Frontal cortex (tissue), 4 donors: Measurements from ENCODE around the gene CSNK1D. TPM values are rescaled to one million over a fixed set of nuclear protein-coding genes. Genes with fewer than 3 reads are reported as not detected.

Experiments
- DNase-seq, 2 donors: peaks; one replicate each; pipeline ENCODE4 v3.0.0; 2012; ENCODE audit warnings: low spot score in 2 of 2
- FAIRE-seq: peaks from 2 replicates; lab custom pipeline; 2012; peaks lifted over from hg19 to GRCh38; lab: Jason Lieb, UNC
- total RNA-seq: library from RNA; depleted of rRNA; stranded (reverse); fragments of >200 nt; gene quantifications from one replicate; pipeline ENCODE4 v1.2.3, GENCODE V29; 2014
- donor health status: control.
- donor health status: control.
- donor health status: control.

CSNK1D gene
- total RNA-seq, 1 donor from 2014 or later, result 22.8 TPM

DNA sequence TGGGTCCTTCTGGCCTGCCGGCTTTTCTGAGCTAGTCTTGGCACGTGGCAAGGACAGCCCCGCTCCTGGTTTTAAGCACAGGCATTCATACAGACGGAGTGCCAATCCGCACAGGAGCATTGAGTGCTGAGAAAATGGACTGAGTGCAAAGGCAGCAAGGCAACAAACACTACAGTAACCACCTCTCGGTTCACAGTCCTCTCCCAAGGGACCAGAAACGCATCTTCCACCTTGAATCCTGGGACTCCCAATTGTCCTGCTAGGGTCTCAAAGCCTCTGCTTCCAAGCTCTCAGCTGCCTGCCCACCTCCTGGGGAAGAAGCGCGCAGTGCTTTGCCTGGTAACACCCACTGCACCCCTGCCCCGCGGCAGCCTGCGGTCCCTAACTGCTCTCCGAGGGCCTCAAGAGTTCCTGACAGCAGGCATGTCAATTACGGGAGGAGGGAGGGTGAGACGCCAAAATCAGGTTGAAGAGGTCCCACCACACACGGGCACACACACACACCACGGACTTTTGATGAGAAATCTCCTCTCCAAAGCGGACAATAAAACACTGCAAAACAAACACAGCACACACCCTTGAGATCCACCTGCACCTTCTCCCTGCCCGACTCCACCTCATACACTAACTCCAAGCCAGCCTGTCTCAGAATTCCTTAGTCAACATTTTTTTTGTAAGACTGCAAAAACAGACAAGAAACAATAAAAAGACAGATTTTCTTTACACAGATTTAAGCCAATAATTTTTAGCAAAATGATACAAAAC lies 29.7 kb downstream of the CSNK1D start:
- peak in 1 of 2 donors; percentile 8 for DNase-seq
- no peak for FAIRE-seq

DNA sequence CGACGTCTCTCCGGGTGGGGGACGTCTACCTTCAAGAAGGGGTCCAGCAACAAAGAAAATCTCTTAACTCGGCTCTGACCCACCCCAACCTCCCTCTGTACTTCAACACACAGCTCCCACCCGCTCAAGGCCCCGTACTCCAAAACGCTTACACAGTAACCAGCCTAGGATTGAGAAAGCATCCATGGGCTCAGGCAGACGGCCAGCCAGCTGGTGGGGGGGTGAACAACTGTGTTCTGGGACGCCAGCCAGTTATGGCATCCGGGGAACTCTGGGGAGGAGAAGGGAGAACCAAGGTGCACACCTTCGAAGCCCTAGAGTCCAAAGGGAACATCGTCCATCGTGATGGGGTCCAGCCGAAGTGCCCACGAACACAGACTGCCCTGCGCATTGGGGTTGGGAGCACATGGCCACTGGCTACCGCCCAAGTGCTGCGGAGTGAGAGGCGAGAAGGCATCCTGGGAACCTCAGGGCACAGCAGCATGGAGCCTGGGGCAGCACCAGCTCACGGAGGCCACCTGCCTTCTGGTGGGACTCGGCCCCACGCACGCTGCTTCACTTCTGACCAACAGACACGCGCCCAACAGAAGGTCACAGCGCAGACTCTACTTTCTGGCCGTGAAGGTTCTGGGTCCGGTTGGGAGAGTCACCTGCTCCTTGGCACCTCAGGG lies 30.4 kb downstream of the CSNK1D start:
- FAIRE-seq (no peak), DNase-seq (peak; percentile 58 to 75)

DNA sequence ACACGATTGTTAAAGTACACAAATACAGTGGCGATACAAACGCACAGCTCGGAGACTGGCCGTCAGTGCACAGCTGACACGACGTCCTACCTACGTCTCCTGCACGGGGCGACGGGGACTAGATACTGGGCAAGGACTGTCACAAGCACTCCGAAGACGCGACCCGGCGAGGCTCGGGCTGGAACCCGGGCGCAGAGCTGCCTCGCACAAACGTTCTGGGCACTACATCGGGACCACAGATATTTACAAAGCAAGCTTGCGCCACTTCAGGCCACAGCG lies 30.9 kb downstream of the CSNK1D start:
- no peak for FAIRE-seq
- no peak for DNase-seq

DNA sequence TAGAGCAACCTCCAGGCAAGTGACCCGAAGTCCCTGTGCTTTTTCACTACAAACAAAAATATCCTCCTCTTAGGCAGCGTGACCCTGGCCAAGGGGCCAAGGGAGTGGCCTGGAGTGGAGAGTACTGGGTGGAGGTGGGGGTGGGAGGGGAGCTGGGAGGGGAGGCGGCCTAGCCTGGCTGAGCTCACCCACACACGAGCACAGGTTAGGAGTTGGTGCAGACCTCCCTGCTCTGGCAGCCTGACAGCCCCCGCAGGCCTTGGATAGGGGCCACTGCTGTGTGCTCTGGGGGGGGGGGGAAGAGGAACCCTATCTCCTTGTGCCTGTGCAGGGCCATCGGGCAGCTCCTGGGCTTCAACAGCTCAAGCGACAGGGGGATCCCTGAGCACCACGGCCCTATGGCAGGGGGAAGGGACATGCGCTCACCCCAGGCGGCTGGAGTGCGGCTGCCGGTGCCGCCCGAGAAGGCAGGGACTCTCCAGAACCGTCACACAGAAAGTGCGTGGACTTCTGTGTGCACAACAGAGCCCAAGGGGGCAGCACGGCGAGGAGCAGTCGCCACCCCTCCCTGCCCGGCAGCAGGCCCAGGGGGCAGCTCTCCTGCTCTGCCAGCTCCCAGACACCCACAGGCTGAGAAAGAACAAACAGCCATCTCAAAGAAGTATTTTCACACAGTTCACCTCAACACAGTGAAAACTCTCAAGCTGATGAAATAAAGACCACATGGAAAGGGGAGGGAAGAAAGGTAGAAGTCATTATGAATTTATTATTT lies 31.4 kb downstream of the CSNK1D start:
- peak in 1 of 2 donors; percentile 36 for DNase-seq

DNA sequence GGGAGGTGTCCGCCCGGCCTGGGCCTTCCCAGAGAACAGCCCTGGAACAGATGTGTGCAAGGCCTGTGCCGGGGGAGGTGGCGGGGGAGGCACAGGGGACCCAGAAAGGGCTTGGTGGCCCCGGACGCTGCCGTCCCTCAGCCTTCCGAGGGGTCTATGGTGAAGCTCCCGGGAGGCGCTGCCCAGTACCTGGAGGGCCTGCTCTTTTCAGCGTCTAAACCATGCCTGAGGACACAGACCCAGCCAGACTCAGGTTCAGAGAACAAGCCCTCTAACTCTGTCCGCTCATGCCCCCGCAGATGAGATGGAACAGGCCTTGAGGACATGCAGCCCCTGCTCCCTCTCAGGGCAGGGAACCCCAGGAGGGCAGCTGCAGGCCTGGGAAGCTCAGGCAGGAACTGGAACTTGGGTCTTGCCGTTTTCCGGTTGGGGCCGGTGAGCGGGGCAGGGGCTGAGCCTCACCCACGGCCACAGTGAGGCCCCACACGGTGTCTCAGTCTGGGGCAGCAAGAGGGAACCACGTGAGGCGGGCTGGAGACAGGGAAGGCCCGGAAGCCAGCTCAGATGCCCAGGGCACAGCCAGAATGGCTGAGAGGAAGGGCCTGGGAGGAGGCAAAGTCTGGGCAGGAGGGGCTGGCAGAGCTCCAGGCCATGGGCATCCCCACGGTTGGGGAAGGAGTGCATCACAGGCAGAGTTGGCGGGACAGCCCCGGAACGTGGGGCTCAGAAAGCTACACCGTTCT lies 32.1 kb downstream of the CSNK1D start:
- peak in 1 of 2 donors; percentile 51 for DNase-seq

More for the DNA sequence above, 31.4 kb downstream of the CSNK1D start:
- FAIRE-seq, result no peak

DNA sequence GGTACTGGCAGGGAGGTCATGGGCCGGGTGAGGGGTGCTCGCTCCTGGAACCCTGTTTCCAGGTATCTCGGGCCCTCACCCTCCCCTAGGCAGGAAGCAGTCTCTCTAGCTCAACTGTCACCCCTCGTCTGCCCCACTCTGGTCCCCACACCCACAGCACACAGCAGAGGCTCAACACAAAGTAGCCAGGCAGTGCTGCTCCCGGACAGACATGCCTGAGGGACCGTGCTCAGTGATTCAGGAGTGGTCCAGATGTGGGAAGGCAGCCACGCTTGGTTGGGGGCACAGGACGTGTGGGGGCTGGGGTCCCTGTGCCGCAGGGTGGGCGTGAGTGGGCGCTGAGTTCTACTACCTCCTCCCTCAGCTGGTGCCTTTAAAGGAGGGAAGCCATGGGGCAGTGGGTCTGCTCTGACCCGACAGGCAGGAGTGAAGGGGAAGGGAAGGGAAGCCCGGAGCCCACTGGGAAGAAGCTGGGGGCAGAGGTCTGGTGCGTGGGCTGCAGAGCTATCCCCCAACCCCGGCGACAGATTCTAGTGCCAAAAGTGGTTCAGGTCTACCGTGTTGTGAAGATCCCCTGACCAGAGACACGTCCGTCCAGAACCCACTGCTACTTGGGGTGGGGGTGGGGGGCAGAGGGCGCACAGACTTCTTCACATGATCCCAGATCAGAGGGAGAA lies 32.9 kb downstream of the CSNK1D start:
- no peak for FAIRE-seq
- no peak for DNase-seq

More for the DNA sequence above, 32.1 kb downstream of the CSNK1D start:
- no peak for FAIRE-seq

DNA sequence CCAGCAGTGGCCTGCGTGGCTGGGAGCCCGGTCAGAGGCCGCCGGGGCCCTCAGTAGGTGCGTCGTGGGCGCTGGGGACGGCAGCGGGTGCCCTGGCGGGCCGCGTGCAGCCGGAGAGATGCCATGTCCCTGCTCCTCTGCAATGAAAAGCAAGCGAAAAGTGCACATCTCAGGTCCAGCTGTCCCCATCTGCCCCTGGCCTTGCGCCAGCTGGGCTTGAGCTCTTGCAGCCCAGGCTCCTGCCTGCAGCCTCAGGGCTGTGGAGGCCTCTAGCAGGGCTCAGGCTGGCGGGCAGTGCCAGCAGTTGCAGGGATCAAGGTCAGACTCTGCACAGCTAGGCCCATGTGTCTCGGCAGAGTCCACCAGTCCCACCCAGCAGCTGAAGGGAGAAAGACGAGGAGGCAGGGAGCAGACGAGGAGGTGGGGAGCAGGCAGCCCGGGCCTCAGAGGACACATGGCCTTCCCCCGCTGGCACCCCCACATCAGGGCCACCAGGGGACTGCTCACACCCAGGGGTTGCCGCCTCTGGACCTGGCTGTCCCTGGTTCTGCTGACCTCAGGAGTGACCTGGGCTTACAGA lies 33.5 kb downstream of the CSNK1D start:
- FAIRE-seq, result no peak
- no peak for DNase-seq

DNA sequence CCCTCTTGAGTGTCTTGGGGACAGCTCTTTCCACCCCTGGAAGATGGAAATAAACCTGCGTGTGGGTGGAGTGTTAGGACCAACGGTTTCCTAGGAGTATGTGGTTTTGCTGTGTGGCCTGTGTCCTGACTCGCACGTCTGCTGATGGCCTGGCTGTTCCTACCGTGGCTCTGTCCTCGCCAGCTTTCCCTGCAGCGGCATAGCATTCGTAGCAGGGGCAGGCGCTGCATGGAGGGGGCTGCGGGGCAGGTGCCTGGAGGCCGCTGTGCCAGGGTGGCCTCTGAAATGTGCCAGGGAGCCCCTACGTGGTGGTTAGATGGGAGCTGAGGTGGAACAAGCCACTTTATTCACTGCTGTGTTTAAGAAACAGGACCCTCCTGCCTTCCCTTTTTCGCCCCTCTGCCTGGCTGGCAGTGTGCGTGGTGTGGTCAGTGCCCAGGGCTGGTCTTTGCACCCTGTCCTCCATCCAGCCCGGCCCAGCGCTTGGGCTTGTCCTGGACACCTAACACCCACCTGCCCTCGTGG lies 34.0 kb downstream of the CSNK1D start:
- FAIRE-seq, result no peak
- no peak for DNase-seq

DNA sequence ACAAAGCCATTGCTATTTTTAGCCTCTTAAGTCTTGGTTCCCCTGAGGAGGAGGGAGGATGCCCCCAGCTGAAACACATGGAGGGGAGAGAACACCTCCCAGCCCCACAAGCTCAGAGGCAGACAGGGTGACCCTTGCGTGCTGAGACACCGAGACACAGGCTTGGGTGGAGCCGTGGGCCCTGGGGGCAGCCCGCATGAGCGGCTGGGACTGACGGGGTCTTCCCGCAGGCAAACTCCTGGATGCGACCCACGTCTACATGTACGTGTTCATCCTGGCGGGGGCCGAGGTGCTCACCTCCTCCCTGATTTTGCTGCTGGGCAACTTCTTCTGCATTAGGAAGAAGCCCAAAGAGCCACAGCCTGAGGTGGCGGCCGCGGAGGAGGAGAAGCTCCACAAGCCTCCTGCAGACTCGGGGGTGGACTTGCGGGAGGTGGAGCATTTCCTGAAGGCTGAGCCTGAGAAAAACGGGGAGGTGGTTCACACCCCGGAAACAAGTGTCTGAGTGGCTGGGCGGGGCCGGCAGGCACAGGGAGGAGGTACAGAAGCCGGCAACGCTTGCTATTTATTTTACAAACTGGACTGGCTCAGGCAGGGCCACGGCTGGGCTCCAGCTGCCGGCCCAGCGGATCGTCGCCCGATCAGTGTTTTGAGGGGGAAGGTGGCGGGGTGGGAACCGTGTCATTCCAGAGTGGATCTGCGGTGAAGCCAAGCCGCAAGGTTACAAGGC lies 34.9 kb downstream of the CSNK1D start:
- FAIRE-seq (no peak), DNase-seq (no peak)

DNA sequence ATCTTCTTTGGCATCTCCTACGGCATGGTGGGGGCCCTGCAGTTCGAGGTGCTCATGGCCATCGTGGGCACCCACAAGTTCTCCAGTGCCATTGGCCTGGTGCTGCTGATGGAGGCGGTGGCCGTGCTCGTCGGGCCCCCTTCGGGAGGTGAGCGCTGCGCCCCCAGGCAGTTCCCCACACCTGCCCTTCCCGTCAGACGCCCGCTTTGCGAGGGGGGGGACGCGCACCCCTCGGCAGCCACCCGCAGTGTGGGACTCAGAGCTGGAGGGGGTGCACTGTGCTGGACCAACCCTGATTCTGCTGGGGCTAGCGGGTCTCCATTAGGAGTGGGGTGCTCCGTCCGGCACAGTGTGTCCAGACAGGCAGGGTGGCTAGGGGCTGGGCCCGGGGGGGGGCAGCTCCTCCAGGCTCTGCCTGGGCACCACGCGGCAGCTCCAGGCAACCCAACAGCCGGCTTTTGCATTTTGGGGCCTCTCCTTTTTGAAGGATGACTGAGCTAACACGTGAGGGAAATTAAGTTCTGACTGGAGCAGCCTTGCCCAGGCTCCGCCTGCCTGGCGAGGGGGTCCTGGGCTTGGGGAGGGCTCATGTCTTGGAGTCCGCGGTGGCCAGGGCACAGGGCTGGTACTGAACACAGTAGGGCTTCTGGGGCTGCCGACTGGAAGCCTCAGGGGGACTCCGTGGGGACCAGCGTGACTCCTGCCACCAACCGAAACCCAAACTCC lies 35.6 kb downstream of the CSNK1D start:
- no peak for FAIRE-seq
- DNase-seq, result no peak

DNA sequence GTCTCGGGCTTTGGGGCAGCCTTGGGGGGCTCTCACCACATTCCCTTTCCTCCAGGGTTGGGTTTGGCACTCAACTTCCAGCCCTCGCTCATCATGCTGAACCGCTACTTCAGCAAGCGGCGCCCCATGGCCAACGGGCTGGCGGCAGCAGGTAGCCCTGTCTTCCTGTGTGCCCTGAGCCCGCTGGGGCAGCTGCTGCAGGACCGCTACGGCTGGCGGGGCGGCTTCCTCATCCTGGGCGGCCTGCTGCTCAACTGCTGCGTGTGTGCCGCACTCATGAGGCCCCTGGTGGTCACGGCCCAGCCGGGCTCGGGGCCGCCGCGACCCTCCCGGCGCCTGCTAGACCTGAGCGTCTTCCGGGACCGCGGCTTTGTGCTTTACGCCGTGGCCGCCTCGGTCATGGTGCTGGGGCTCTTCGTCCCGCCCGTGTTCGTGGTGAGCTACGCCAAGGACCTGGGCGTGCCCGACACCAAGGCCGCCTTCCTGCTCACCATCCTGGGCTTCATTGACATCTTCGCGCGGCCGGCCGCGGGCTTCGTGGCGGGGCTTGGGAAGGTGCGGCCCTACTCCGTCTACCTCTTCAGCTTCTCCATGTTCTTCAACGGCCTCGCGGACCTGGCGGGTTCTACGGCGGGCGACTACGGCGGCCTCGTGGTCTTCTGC lies 36.3 kb downstream of the CSNK1D start:
- DNase-seq (no peak), FAIRE-seq (no peak)

DNA sequence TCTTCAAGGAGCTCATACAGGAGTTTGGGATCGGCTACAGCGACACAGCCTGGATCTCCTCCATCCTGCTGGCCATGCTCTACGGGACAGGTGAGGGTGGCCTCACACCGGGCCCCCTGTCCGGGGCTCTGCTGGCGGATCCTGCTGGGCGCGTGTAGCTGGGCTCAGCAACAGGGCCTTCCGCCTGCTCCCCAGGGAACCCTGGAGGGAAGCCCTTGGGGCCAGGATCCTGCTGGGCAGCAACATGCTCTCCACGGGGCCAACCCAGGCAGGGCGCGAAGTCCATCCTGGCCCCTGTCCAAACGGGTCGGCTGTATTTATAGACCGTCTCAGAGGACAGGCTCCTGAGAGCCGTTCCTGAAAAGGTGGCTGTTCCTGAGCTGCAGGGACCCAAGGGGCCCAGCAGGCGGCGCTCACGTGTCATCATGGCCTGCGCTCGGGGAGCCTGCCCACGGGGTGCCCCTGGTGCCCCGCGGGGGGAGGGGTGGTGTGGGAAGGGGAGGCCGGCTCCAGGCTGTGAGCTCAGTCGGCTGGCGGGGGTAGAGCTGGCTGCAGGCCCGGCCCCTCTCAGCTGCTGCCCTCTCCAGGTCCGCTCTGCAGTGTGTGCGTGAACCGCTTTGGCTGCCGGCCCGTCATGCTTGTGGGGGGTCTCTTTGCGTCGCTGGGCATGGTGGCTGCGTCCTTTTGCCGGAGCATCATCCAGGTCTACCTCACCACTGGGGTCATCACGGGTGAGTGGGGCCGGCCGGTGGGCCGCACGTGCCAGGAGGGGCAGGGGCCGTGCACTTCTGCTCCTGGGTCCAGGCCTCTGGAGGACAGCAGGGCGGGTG lies 37.1 kb downstream of the CSNK1D start:
- FAIRE-seq (no peak), DNase-seq (peak; percentile 81 to 84)

DNA sequence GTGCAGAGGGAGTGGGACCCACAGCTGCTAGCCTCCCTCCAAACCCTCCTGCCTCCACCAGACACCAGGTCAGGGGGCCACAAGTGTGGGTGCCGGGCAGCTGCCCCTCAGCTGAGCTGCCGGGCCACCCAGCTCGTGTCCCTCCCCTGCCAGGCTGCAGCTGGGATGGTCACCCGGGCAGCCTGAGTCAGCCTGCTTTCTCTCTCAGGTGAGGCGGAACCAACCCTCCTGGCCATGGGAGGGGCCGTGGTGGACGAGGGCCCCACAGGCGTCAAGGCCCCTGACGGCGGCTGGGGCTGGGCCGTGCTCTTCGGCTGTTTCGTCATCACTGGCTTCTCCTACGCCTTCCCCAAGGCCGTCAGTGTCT lies 37.7 kb downstream of the CSNK1D start:
- FAIRE-seq (no peak), DNase-seq (no peak)

DNA sequence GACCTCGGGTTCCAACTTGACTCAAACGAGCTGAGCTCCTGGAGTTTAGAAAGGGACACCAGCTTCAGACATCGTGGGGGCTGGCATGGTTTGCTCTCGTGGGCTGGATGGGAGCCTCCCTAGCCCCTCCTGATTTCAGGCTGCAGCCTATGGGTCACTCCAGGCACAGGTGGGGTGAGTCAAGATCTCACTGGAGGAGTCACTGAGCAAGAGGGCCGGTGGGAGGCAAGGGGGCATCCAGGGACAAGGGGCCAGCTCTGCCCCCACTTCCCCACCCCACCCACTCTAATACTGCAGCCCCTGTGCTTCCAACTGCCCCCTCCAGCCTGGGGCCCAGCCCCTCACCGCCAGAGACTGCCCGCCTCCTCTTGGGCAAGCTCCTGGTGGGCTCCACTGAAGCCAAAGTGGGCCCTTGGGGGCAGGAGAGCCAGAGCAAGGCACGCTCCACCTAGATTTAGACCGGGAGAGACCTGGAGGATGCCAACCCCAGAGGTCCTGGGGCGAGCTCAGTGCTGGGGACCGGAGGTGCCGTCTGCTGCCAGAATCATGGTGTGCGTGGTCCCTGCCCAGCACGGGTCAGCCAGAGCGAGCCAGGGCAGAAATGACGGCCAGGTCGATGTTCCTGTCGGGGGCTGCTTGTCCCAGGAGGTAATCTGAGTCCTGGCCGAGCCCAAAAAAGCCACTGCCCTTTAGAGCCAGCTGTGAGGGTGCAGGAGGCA lies 38.3 kb downstream of the CSNK1D start:
- FAIRE-seq (no peak), DNase-seq (no peak)

DNA sequence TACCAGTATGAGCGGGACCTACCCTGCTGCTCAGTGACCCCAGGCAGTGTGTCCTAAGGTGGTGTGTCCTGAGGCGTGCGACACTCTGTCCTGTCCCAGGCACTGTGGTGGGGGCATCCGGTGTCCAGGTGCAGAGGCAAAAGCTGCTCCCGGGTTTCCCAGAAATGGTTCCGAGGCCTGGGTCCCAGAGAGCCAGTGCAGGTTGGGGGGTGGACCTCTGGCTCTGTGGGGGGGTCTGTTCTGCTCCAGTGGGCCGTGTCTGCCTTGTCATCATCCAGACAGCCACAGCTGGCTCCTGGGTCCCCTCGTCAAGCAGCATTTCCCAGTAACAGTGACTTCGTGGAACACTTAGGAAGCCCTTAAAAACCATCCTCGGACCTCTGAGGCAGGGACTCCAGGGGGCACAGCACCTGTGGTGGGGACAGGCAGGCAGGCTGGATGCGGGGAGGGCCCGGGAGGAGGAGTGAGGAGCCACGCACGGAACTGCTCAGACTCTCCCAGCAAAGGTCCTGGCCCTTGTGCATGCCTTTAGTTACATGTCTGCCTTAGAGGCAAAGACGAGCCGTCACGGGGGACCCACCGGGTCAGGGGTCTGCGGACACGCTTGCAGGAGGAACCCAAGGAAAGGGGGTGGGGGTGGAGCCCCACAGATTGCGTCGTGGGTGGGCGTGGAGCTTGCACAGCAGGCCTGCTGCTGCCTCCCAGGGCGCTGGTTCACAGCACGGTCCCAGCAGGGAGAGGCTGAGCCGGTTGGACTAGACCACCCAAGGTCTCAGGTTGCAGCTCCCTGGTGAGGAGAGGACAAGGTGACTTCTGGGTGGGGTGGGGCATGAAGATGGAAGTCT lies 39.1 kb downstream of the CSNK1D start:
- DNase-seq, result no peak
- FAIRE-seq, result no peak
